ENCODE results near the gene OBSL1. TPM values are rescaled to one million over a fixed set of nuclear protein-coding genes. Genes with fewer than 3 reads are reported as not detected.

OBSL1 gene
- total RNA-seq (2021; fragmentation: NEBNext Ultra II Directional; extraction: Animal tissue kit (Norgen Biotek cat#: 25700)): 10 to 100 TPM; 60.0 to 85.2 (median 65.8) TPM
- long read RNA-seq, partial matches to known transcripts: 5 of 13 reads
- long read RNA-seq, other reads (novel, unspliced or antisense): 4 of 13 reads

DNA sequence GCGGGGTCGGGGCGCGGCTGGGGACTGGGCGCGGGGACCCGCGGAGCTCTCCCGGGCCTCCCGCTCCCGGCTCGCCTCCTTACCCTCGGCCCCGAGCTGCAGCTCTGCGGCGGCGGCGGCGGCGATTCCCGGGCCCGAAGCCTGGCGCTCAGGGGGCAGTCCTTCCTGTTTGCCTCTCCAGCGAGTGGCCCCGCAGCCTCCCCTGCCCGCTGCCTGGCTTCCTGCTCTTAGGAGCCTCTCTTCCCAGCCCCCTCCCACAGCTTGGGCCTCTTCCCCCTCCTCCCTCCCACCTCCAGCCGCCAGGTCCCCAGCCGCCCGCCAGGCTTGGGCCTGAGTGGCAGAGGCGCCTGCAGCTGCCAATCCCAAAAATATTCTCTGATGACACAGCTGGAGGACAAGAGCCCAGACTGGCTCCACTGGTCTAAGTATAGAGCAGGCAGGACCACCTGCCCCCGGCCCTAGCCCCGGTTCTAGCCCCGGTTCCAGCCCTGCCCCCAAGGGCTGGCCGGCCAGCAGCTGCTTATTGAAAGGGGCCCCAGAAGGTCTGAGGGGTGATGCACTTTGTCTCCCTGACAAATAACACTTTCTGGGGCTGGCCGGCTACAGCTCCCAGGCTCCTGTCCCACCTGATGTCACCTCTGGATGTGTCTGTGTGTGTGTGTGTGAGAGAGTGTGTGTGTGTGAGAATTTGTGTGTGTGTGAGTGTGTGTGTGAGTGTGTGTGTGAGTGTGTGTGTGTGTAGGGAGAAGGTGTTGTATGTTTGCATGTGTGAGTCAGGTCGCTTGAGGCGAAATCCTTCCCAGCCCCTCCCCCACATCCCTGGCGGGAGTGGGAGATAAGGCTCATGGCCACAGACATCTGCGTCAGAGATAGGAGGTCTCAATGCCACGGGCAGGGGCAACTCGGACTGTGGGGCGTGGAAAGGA lies at the start of gene OBSL1:
OBSL1 (minus strand) TSS at position 229 of the 926 bp plus-strand sequence. CDS start 307 bp downstream, outside the sequence.
- peak; percentile 38 for DNase-seq
- H3K36me3 Mint-ChIP-seq (ENCODE audit: low read depth): peaks cover 14% of the 10 kb centered on the region
- H3K27ac Mint-ChIP-seq: peak within 1 kb of the TSS; percentile 53
- peak within 1 kb of the TSS; percentile 70 for H3K4me3 Mint-ChIP-seq
- H3K27me3 Mint-ChIP-seq (ENCODE audit: insufficient read depth): peaks cover 14% of the 10 kb centered on the region
- no peaks in the 10 kb centered on the region for H3K9me3 Mint-ChIP-seq
- TF ChIP-seq, protein P1, sequence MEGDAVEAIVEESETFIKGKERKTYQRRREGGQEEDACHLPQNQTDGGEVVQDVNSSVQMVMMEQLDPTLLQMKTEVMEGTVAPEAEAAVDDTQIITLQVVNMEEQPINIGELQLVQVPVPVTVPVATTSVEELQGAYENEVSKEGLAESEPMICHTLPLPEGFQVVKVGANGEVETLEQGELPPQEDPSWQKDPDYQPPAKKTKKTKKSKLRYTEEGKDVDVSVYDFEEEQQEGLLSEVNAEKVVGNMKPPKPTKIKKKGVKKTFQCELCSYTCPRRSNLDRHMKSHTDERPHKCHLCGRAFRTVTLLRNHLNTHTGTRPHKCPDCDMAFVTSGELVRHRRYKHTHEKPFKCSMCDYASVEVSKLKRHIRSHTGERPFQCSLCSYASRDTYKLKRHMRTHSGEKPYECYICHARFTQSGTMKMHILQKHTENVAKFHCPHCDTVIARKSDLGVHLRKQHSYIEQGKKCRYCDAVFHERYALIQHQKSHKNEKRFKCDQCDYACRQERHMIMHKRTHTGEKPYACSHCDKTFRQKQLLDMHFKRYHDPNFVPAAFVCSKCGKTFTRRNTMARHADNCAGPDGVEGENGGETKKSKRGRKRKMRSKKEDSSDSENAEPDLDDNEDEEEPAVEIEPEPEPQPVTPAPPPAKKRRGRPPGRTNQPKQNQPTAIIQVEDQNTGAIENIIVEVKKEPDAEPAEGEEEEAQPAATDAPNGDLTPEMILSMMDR (IDR thresholded peaks at IDR 0.05): no peak
- peaks cover 17% of the 10 kb centered on the region for H3K4me1 Mint-ChIP-seq (ENCODE audit: low read depth)

DNA sequence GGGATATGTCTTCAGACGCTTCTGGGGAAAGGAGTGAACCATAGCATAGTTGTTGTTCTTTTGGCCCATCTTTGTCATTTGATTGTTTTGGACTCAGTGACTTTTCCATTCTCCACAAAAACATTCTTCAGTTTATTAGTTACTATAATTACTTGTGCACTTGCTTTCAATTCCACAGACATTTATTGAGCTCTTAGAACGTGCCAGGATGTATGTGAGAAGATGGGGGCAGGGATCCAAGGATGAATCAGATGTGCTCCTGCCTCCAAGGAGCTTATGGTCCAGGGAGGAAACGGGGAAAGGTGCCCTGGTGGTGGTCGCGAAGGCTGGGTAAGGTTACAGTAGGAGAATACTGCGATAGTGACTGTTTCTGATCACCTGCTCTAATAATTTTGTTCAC lies 49.2 kb upstream of the OBSL1 start:
- Mint-ChIP-seq H3K27me3 (ENCODE audit: insufficient read depth) (peaks cover 11% of the 10 kb centered on the region), H3K36me3 (ENCODE audit: low read depth) (0 out of 2 replicates have a peak, but pooled peaks cover 8% of the 10 kb centered on the region), H3K4me3 (no peak overlapping the region), H3K9me3 (no peaks in the 10 kb centered on the region), H3K4me1 (ENCODE audit: low read depth) (no peaks in the 10 kb centered on the region), H3K27ac (no peak overlapping the region)
- TF ChIP-seq, protein P1 (IDR thresholded peaks at IDR 0.05): no peak
- DNase-seq: no peak

DNA sequence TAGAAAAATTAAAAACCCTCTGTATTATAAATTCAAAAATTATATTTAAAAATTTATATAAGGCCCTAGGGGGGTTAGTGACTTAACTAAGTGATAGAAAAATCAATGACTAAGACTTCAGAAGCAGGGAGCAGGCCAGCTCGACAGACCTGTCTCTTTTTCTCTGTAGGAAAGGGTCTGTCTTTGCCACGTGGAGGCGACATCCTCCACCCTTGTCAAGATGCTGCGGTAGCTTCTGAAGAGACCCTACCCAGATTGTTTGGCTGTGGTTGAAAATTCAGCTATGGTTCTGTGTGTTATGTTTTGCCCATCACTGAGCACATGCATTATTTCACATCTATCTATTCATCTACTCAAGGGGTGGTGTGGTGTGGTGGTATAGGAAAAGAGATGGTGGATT lies 47.9 kb upstream of the OBSL1 start:
- no peak for DNase-seq
- Mint-ChIP-seq H3K9me3 (no peaks in the 10 kb centered on the region), H3K27ac (no peak overlapping the region), H3K27me3 (ENCODE audit: insufficient read depth) (peaks cover 10% of the 10 kb centered on the region), H3K4me1 (ENCODE audit: low read depth) (no peaks in the 10 kb centered on the region), H3K4me3 (no peak overlapping the region), H3K36me3 (ENCODE audit: low read depth) (peaks cover 17% of the 10 kb centered on the region)
- TF ChIP-seq, protein P1 (IDR thresholded peaks at IDR 0.05): no peak

DNA sequence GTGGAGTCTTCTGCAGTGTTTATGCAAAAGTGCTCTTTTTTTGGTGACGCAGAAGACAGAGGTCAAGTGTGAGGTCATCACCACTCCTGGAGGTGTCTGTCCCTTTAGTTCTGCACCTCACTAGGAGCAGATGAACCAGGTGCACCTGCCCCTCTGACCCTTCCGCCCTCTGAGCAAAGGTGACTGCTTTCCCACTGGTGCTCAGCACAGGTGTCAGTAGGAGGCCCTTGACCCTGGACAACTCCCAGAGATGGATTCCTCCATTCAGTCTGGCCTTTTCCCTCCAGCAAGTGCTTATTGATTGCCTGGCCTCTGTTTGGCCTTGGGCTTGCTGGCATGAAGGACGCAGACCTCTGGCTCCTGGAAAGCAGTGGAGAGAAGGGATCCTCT lies 47.4 kb upstream of the OBSL1 start:
- Mint-ChIP-seq H3K27ac (no peak overlapping the region), H3K27me3 (ENCODE audit: insufficient read depth) (peaks cover 5% of the 10 kb centered on the region), H3K4me3 (no peak overlapping the region), H3K36me3 (ENCODE audit: low read depth) (peaks cover 19% of the 10 kb centered on the region), H3K4me1 (ENCODE audit: low read depth) (no peaks in the 10 kb centered on the region), H3K9me3 (no peaks in the 10 kb centered on the region)
- TF ChIP-seq, protein P1 (IDR thresholded peaks at IDR 0.05): no peak
- DNase-seq: no peak

DNA sequence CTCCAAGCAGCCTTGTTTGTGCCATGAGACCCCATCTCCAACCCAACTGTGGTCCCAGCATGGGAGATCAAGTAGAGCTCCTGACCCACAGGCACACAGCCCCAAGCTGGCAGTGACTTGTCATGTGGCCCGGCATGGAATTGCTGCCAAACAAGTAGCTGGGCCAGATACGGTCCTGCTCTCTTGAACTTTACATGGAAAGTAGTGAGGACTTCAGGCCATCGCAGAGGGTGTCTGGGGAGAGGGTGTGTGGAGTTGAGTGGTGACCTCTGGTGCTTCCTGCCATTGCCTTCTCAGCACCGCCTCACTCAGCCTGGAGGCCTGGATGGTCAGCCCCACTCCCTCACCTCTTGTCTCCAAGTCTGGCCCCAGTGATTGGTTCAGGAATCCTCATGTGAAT lies 45.2 kb upstream of the OBSL1 start:
- no peak overlapping the region for H3K4me3 Mint-ChIP-seq
- peaks cover 19% of the 10 kb centered on the region for H3K36me3 Mint-ChIP-seq (ENCODE audit: low read depth)
- H3K27ac Mint-ChIP-seq: no peak overlapping the region
- H3K4me1 Mint-ChIP-seq (ENCODE audit: low read depth): no peaks in the 10 kb centered on the region
- no peak for DNase-seq
- no peaks in the 10 kb centered on the region for H3K9me3 Mint-ChIP-seq
- no peaks in the 10 kb centered on the region for H3K27me3 Mint-ChIP-seq (ENCODE audit: insufficient read depth)
- TF ChIP-seq, protein P1 (IDR thresholded peaks at IDR 0.05): no peak
